A549 (cell line): ENCODE measurements around the gene RAB30. TPM values are rescaled to one million over a fixed set of nuclear protein-coding genes. Genes with fewer than 3 reads are reported as not detected.

Experiments
- ATAC-seq, 2 experiments: fragments of 200-7000 bp in 1 of 2; fragments of >200 bp in 1 of 2; cut with Nextera tagmentation in 1 of 2; cut with Tn5 transposase in 1 of 2; 3 replicates each; pipeline versions ENCODE4 v1.8.0 to v1.9.1; 2018 to 2020; ENCODE audit warnings: mild to moderate bottlenecking in 1 of 2, moderate library complexity in 1 of 2
- CTCF ChIA-PET: fragments of 300-600 bp; sonication (Branson Sonifier 250); formaldehyde crosslinking; extraction: SDS; loops from one replicate; lab custom pipeline; 2021; ENCODE audit warnings: antibody characterized with exemption, inconsistent platforms; lab: Yijun Ruan, JAX
- POLR2A ChIA-PET: fragments of 350-600 bp; formaldehyde crosslinking; extraction: SDS; loops from one replicate; lab custom pipeline; 2021; ENCODE audit warnings: antibody characterized with exemption, inconsistent platforms; lab: Yijun Ruan, JAX
- DNase-seq, 2 experiments: peaks; one replicate each; pipeline versions ENCODE4 v3.0.0 to v3.0.0-alpha.2; 2011 to 2016; ENCODE audit warnings: low read depth in 1 of 2, low spot score in 1 of 2
- FAIRE-seq: peaks from 2 replicates; lab custom pipeline; 2011; peaks lifted over from hg19 to GRCh38; lab: Jason Lieb, UNC
- H3K27ac ChIP-seq, 2 experiments: fragments of >200 bp; sonication (Bioruptor Twin); formaldehyde crosslinking; 3 replicates each; pipeline ENCODE4 v1.5.1; 2016 to 2017
- H3K4me1 ChIP-seq: fragments of >200 bp; sonication (Bioruptor Twin); formaldehyde crosslinking; 3 replicates; pipeline ENCODE4 v1.6.1; 2016
- H3K4me2 ChIP-seq: fragments of >200 bp; sonication (Bioruptor Twin); formaldehyde crosslinking; 3 replicates; pipeline ENCODE4 v1.6.1; 2016
- H3K4me3 ChIP-seq: fragments of >200 bp; sonication (Bioruptor Twin); formaldehyde crosslinking; 3 replicates; pipeline ENCODE4 v1.5.1; 2016
- H3K9me3 ChIP-seq: fragments of >200 bp; sonication (Bioruptor Twin); formaldehyde crosslinking; 3 replicates; pipeline ENCODE4 v1.6.1; 2016
- CBX2 ChIP-seq: fragments of 200-600 bp; sonication (generic); IDR thresholded peaks from 2 replicates; pipeline ENCODE4 v1.6.1; 2016; ENCODE audit warnings: low read depth, mild to moderate bottlenecking, borderline replicate concordance
- CEBPB ChIP-seq, 2 experiments: fragments of >200 bp in 1 of 2; sonication (Bioruptor Twin) in 1 of 2; formaldehyde crosslinking in 1 of 2; IDR thresholded peaks; 2 replicates each; pipeline ENCODE4 v1.6.1; 2012 to 2016
- CHD4 ChIP-seq: fragments of 200-600 bp; sonication (generic); IDR thresholded peaks from 2 replicates; pipeline ENCODE4 v1.6.1; 2016; ENCODE audit warnings: antibody characterized with exemption, mild to moderate bottlenecking, borderline replicate concordance
- CTCF ChIP-seq: fragments of >200 bp; sonication (Bioruptor Twin); formaldehyde crosslinking; IDR thresholded peaks from 3 replicates; pipeline ENCODE4 v1.5.1; 2016
- ELK1 ChIP-seq: fragments of 150-350 bp; IDR thresholded peaks from 2 replicates; pipeline ENCODE4 v1.6.1; 2014; ENCODE audit warnings: low read depth, mild to moderate bottlenecking, low read length
- ESRRA ChIP-seq: fragments of 150-350 bp; IDR thresholded peaks from 2 replicates; pipeline ENCODE4 v1.6.1; 2014; ENCODE audit warnings: mild to moderate bottlenecking, low read length, borderline replicate concordance
- FOSL2 ChIP-seq, 2 experiments: fragments of 450-650 bp in 1 of 2; fragments of >200 bp in 1 of 2; sonication (Bioruptor Twin) in 1 of 2; formaldehyde crosslinking; IDR thresholded peaks; 2 replicates each; pipeline versions ENCODE4 v1.5.0 to v1.6.1; 2016 to 2020; ENCODE audit warnings: mild to moderate bottlenecking in 1 of 2, moderate library complexity in 1 of 2
- HOXA7 ChIP-seq: fragments of 250-450 bp; sonication (Bioruptor Pico); IDR thresholded peaks from 2 replicates; pipeline ENCODE4 v1.5.0; 2020; ENCODE audit warnings: mild to moderate bottlenecking, moderate library complexity
- HOXB13 ChIP-seq: fragments of 250-450 bp; sonication (Bioruptor Pico); IDR thresholded peaks from 2 replicates; pipeline ENCODE4 v1.5.0; 2020; ENCODE audit warnings: low read depth, mild to moderate bottlenecking, moderate library complexity
- JUN ChIP-seq, 2 experiments: fragments of >200 bp; sonication (Bioruptor Twin); formaldehyde crosslinking; IDR thresholded peaks; 2 replicates in 1 of 2; 3 replicates in 1 of 2; pipeline ENCODE4 v1.6.1; 2016 to 2017
- MAZ ChIP-seq: fragments of 150-350 bp; IDR thresholded peaks from 2 replicates; pipeline ENCODE4 v1.6.1; 2014; ENCODE audit warnings: antibody characterized with exemption, low read depth, low read length, borderline replicate concordance
- NFE2L2 ChIP-seq: fragments of 150-350 bp; conservative IDR thresholded peaks from 2 replicates; pipeline ENCODE4 v1.6.1; 2014; ENCODE audit warnings: low read length
- NPAS2 ChIP-seq: fragments of 250-450 bp; sonication (Bioruptor Pico); IDR thresholded peaks from 2 replicates; pipeline ENCODE4 v1.8.0; 2022; ENCODE audit warnings: mild to moderate bottlenecking, moderate library complexity, borderline replicate concordance
- PHF8 ChIP-seq: fragments of 200-600 bp; sonication (generic); IDR thresholded peaks from 2 replicates; pipeline ENCODE4 v1.6.1; 2016; ENCODE audit warnings: low read depth, mild to moderate bottlenecking, antibody characterized with exemption, moderate library complexity, borderline replicate concordance
- POLR2AphosphoS2 ChIP-seq: conservative IDR thresholded peaks from 2 replicates; pipeline ENCODE4 v1.6.1; 2012; ENCODE audit warnings: low read length, improper control_type of control experiment, inconsistent platforms
- RAD21 ChIP-seq, 2 experiments: fragments of >200 bp in 1 of 2; sonication (Bioruptor Twin) in 1 of 2; formaldehyde crosslinking in 1 of 2; IDR thresholded peaks in 1 of 2; conservative IDR thresholded peaks in 1 of 2; 2 replicates in 1 of 2; 3 replicates in 1 of 2; pipeline ENCODE4 v1.6.1; 2012 to 2018; ENCODE audit warnings: inconsistent platforms in 1 of 2
- RFX5 ChIP-seq: fragments of 450-650 bp; IDR thresholded peaks from 2 replicates; pipeline ENCODE4 v1.7.1; 2014; ENCODE audit warnings: antibody characterized with exemption, mild to moderate bottlenecking, moderate library complexity
- RNF2 ChIP-seq: fragments of 200-600 bp; sonication (generic); IDR thresholded peaks from 2 replicates; pipeline ENCODE4 v1.6.1; 2016; ENCODE audit warnings: low read depth, mild to moderate bottlenecking, antibody characterized with exemption, moderate library complexity, borderline replicate concordance
- SMC3 ChIP-seq: fragments of >200 bp; sonication (Bioruptor Twin); formaldehyde crosslinking; IDR thresholded peaks from 3 replicates; pipeline ENCODE4 v1.6.1; 2018; ENCODE audit warnings: inconsistent platforms
- TFCP2L1 ChIP-seq: fragments of 250-450 bp; sonication (Bioruptor Pico); IDR thresholded peaks from 2 replicates; pipeline ENCODE4 v1.5.0; 2021; ENCODE audit warnings: mild to moderate bottlenecking
- USF2 ChIP-seq: fragments of 450-650 bp; IDR thresholded peaks from 2 replicates; pipeline ENCODE4 v1.6.1; 2014; ENCODE audit warnings: antibody characterized with exemption
- ZFP36 ChIP-seq: fragments of 450-650 bp; IDR thresholded peaks from 2 replicates; pipeline ENCODE4 v1.6.1; 2014; ENCODE audit warnings: borderline replicate concordance; ENCODE audit not compliant: partially characterized antibody
- WGBS: methylation state at CpG from one replicate; pipeline ENCODE4 v1.1.6; 2017; ENCODE audit errors: missing lambda C conversion rate; 5-methylcytosine and 5-hydroxymethylcytosine counted together
- polyA plus RNA-seq, 4 experiments: library from polyadenylated mRNA; depleted of rRNA in 3 of 4; stranded (reverse); fragments of >200 nt; fragmentation: RNase III in 1 of 4; extraction: RNeasy Plus Mini Kit Qiagen cat#74134 plus additional on column Dnase treatment in 1 of 4; gene quantifications; 2 replicates in 3 of 4; 3 replicates in 1 of 4; pipeline ENCODE4 v1.2.3, GENCODE V29; 2011 to 2017

RAB30 gene
- polyA plus RNA-seq, 2 of the 4 experiments (the other 2 are of a cell fraction) = 4.2 to 6.2 TPM

- DNase-seq (no peak), FAIRE-seq (no peak), ATAC-seq (no peak)
- ChIA-PET CTCF (interaction anchor here (1.0 to 1.6 kb wide), 2 partner anchors 29 to 308 kb away, joined by 3 to 5 read pairs; partner anchors contain the start of gene DDIAS), POLR2A (no interaction called here)
- Histone ChIP-seq H3K4me1 (0 out of 3 replicates have a peak, but pooled peaks cover 5% of the 10 kb centered on the region), H3K4me3 (no peak overlapping the region), H3K9me3 (no peaks in the 10 kb centered on the region), H3K4me2 (no peak overlapping the region), H3K27ac (no peak overlapping the region)
- TF ChIP-seq PHF8 (no peak), CBX2 (no peak), CEBPB (IDR thresholded peaks at IDR 0.05) (no peak), ESRRA (no peak), RFX5 (no peak), MAZ (no peak), RAD21 (conservative IDR thresholded peaks at IDR 0.05 in 1 of 2, IDR thresholded peaks at IDR 0.05 in 1 of 2) (no peak), ZFP36 (no peak), NPAS2 (CRISPR knock-in tag) (no peak), USF2 (no peak), CHD4 (no peak), HOXB13 (no peak), JUN (IDR thresholded peaks at IDR 0.05) (no peak), POLR2AphosphoS2 (no peak), CTCF (no peak), RNF2 (no peak), TFCP2L1 (CRISPR knock-in tag) (no peak)
- 81% methylated on average over 3 of the region's 3 CpGs for WGBS
These were observed 141.5 kb downstream of the RAB30 start for GRCh38 chr11:82930229-82930628.

- Histone ChIP-seq H3K9me3 (no peaks in the 10 kb centered on the region), H3K4me2 (no peak overlapping the region), H3K27ac (no peak overlapping the region)
- no peak for FAIRE-seq
- no peak for TF ChIP-seq CTCF
- TF ChIP-seq, all 56 proteins: peak for 0
- H3K4me1 ChIP-seq = 0 out of 3 replicates have a peak, but pooled peaks cover 5% of the 10 kb centered on the region
- ATAC-seq (no peak), DNase-seq (no peak)
- H3K4me3 ChIP-seq = no peak overlapping the region
- WGBS = 96% methylated on average over 10 of the region's 10 CpGs
- ChIA-PET CTCF (interaction anchor here (0.7 to 1.0 kb wide), 2 partner anchors 222 to 309 kb away, joined by 3 read pairs; no protein-coding TSS in a partner anchor), POLR2A (no interaction called here)
These were observed 142.6 kb downstream of the RAB30 start for GRCh38 chr11:82929121-82929520.

- DNase-seq (peak; percentile 58 to 65), ATAC-seq (peak; percentile 93 to 96), FAIRE-seq (no peak)
- Histone ChIP-seq H3K27ac (no peak overlapping the region), H3K9me3 (no peaks in the 10 kb centered on the region), H3K4me3 (no peak overlapping the region), H3K4me2 (no peak overlapping the region), H3K4me1 (0 out of 3 replicates have a peak, but pooled peaks cover 5% of the 10 kb centered on the region)
- POLR2A ChIA-PET = interaction anchor here (1.0 kb wide), 2 partner anchors 27 to 229 kb away, joined by 3 read pairs; partner anchors contain the start of genes PCF11 and PRCP
- CTCF ChIA-PET = interaction anchor here (0.9 to 2.2 kb wide), 9 partner anchors 9 to 143 kb away, joined by 3 to 6 read pairs (median 3); partner anchors contain the start of gene PRCP
- TF ChIP-seq ELK1 (no peak), JUN (IDR thresholded peaks at IDR 0.05) (no peak), RAD21 (conservative IDR thresholded peaks at IDR 0.05 in 1 of 2, IDR thresholded peaks at IDR 0.05 in 1 of 2) (peak; percentile 57 to 61), CTCF (peak; percentile 90), FOSL2 (IDR thresholded peaks at IDR 0.05) (peak; percentile 14; the same call in 1 of the 2 replicates), FOSL2 (CRISPR knock-in tag; IDR thresholded peaks at IDR 0.05) (peak; percentile 87), HOXA7 (no peak), SMC3 (peak; percentile 74), NFE2L2 (no peak)
These were observed 144.3 kb downstream of the RAB30 start for GRCh38 chr11:82927264-82927880.
